ENCODE measurements around the gene SYNGR3. TPM values are rescaled to one million over a fixed set of nuclear protein-coding genes. Genes with fewer than 3 reads are reported as not detected.
A peak's percentile ranks its signal among the peaks of the same experiment; 100 is the strongest.

SYNGR3 gene
- total and polyA plus RNA-seq, 2 of the 13 experiments (the other 11 are each of a cell fraction or from before 2014, with no cell fraction given) = 0.97 to 5.7 TPM

DNA sequence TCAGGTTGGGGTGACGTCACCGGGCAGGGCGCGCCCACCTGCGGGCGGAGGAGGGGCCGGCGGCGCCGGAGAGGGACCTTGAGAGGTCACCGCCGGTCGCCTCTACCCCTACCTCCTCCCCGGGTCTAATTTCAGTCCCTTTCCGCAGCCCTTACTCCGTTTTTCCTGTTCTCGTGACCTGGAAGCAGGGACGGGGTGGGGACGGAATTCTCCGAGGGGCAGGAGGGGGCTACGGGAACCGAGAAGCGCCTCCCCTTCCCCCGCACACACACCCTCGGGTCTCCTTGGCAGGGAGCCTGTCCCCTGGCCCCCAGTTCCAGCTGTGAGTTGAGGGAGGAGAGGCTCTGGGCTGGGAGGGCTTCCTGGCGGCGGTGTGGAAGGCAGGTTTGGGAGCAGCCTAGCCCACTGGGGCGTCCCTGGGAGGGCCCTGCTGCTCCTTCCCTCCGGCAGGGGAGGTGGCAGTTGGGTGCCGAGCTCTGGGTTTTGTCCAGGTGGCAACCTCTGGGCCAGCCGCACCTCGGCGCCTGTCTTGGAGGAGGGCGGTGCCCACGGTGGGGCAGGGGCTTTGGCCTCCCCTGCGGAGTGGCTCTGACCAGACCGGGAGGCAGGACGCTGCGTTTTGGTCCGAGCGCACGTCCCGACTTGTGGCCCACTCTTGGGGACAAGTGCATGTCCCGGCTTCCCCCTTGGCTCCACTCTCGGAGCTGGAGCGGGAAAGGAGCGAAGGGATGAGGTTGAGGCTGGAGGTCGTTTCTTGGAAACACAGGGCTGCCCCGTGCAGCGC, 773 bp downstream of the SYNGR3 start (continued):
- TF ChIP-seq, protein P1, sequence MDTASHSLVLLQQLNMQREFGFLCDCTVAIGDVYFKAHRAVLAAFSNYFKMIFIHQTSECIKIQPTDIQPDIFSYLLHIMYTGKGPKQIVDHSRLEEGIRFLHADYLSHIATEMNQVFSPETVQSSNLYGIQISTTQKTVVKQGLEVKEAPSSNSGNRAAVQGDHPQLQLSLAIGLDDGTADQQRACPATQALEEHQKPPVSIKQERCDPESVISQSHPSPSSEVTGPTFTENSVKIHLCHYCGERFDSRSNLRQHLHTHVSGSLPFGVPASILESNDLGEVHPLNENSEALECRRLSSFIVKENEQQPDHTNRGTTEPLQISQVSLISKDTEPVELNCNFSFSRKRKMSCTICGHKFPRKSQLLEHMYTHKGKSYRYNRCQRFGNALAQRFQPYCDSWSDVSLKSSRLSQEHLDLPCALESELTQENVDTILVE (CRISPR knock-in tag; IDR thresholded peaks at IDR 0.05) = no peak
- TF ChIP-seq RFX1 (IDR thresholded peaks at IDR 0.05) = no peak
- no peak for TF ChIP-seq ZNF644 (CRISPR knock-in tag; IDR thresholded peaks at IDR 0.05; ENCODE audit: low read depth)
- TF ChIP-seq ATRX (CRISPR knock-in tag; IDR thresholded peaks at IDR 0.05; ENCODE audit: borderline replicate concordance) = no peak
- TF ChIP-seq, protein P2, sequence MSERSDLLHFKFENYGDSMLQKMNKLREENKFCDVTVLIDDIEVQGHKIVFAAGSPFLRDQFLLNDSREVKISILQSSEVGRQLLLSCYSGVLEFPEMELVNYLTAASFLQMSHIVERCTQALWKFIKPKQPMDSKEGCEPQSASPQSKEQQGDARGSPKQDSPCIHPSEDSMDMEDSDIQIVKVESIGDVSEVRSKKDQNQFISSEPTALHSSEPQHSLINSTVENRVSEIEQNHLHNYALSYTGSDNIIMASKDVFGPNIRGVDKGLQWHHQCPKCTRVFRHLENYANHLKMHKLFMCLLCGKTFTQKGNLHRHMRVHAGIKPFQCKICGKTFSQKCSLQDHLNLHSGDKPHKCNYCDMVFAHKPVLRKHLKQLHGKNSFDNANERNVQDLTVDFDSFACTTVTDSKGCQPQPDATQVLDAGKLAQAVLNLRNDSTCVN (CRISPR knock-in tag; IDR thresholded peaks at IDR 0.05; ENCODE audit: borderline replicate concordance) = no peak
- TF ChIP-seq ZSCAN31 (CRISPR knock-in tag; IDR thresholded peaks at IDR 0.05; ENCODE audit: low read depth) = no peak
- no peak for TF ChIP-seq ZNF775 (CRISPR knock-in tag; IDR thresholded peaks at IDR 0.05; ENCODE audit: borderline replicate concordance)
- TF ChIP-seq, protein P3, sequence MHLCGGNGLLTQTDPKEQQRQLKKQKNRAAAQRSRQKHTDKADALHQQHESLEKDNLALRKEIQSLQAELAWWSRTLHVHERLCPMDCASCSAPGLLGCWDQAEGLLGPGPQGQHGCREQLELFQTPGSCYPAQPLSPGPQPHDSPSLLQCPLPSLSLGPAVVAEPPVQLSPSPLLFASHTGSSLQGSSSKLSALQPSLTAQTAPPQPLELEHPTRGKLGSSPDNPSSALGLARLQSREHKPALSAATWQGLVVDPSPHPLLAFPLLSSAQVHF (CRISPR knock-in tag; IDR thresholded peaks at IDR 0.05) = no peak
- peak; percentile 63; the same call in 1 of the 2 replicates for TF ChIP-seq ZNF891 (CRISPR knock-in tag; IDR thresholded peaks at IDR 0.05)
- no peak for TF ChIP-seq ZNF788 (CRISPR knock-in tag; IDR thresholded peaks at IDR 0.05; ENCODE audit: borderline replicate concordance)
- no peak for TF ChIP-seq ZNF343 (CRISPR knock-in tag; IDR thresholded peaks at IDR 0.05)
- TF ChIP-seq HNF4A (CRISPR knock-in tag; IDR thresholded peaks at IDR 0.05) = no peak
- TF ChIP-seq ZNF430 (CRISPR knock-in tag; IDR thresholded peaks at IDR 0.05) = no peak
- no peak for TF ChIP-seq ZNF558 (CRISPR knock-in tag; IDR thresholded peaks at IDR 0.05; ENCODE audit: borderline replicate concordance)
- no peak for TF ChIP-seq EZH2 (conservative IDR thresholded peaks at IDR 0.05; ENCODE audit: low read depth, low read length)
- TF ChIP-seq, protein P4, sequence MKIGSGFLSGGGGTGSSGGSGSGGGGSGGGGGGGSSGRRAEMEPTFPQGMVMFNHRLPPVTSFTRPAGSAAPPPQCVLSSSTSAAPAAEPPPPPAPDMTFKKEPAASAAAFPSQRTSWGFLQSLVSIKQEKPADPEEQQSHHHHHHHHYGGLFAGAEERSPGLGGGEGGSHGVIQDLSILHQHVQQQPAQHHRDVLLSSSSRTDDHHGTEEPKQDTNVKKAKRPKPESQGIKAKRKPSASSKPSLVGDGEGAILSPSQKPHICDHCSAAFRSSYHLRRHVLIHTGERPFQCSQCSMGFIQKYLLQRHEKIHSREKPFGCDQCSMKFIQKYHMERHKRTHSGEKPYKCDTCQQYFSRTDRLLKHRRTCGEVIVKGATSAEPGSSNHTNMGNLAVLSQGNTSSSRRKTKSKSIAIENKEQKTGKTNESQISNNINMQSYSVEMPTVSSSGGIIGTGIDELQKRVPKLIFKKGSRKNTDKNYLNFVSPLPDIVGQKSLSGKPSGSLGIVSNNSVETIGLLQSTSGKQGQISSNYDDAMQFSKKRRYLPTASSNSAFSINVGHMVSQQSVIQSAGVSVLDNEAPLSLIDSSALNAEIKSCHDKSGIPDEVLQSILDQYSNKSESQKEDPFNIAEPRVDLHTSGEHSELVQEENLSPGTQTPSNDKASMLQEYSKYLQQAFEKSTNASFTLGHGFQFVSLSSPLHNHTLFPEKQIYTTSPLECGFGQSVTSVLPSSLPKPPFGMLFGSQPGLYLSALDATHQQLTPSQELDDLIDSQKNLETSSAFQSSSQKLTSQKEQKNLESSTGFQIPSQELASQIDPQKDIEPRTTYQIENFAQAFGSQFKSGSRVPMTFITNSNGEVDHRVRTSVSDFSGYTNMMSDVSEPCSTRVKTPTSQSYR (CRISPR knock-in tag; IDR thresholded peaks at IDR 0.05; ENCODE audit: borderline replicate concordance) = peak; percentile 60; the same call in 1 of the 2 replicates
- no peak for TF ChIP-seq SIN3B (IDR thresholded peaks at IDR 0.05; ENCODE audit: low read length)
- peak; percentile 49; the same call in 1 of the 2 replicates for TF ChIP-seq KDM2A (CRISPR knock-in tag; IDR thresholded peaks at IDR 0.05; ENCODE audit: borderline replicate concordance, low read depth)
- peak; percentile 36; the same call in 1 of the 2 replicates for TF ChIP-seq PHF8 (CRISPR knock-in tag; IDR thresholded peaks at IDR 0.05)
- TF ChIP-seq, protein P5, sequence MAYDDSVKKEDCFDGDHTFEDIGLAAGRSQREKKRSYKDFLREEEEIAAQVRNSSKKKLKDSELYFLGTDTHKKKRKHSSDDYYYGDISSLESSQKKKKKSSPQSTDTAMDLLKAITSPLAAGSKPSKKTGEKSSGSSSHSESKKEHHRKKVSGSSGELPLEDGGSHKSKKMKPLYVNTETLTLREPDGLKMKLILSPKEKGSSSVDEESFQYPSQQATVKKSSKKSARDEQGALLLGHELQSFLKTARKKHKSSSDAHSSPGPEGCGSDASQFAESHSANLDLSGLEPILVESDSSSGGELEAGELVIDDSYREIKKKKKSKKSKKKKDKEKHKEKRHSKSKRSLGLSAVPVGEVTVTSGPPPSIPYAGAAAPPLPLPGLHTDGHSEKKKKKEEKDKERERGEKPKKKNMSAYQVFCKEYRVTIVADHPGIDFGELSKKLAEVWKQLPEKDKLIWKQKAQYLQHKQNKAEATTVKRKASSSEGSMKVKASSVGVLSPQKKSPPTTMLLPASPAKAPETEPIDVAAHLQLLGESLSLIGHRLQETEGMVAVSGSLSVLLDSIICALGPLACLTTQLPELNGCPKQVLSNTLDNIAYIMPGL (CRISPR knock-in tag; IDR thresholded peaks at IDR 0.05; ENCODE audit: borderline replicate concordance in 1 of 2, low read depth in 1 of 2) = no peak

Measured in HepG2 (cell line).